WTC11 (cell line): ENCODE measurements around the gene PLCD1. TPM values are rescaled to one million over a fixed set of nuclear protein-coding genes. Genes with fewer than 3 reads are reported as not detected.
A peak's percentile ranks its signal among the peaks of the same experiment; 100 is the strongest.

Experiments used
- ATAC-seq: fragments of 200-7000 bp; cut with Tn5 transposase; 2 replicates; pipeline ENCODE4 v1.10.0; 2021; ENCODE audit warnings: mild to moderate bottlenecking, moderate library complexity
- CTCF ChIA-PET: fragments of 300-600 bp; sonication (Branson Sonifier 250); formaldehyde crosslinking; loops from one replicate; lab custom pipeline; 2021; ENCODE audit warnings: antibody characterized with exemption; lab: Charles Lee
- POLR2A ChIA-PET: fragments of 350-600 bp; sonication (Branson Sonifier 250); formaldehyde crosslinking; loops from one replicate; lab custom pipeline; 2021; ENCODE audit warnings: antibody characterized with exemption; lab: Charles Lee
- DNase-seq: peaks from one replicate; pipeline ENCODE4 v3.0.0; 2021; ENCODE audit warnings: low spot score
- H3K27ac Mint-ChIP-seq: 2 replicates; pipeline ENCODE4 v1.8.0; 2021; ENCODE audit warnings: mixed read lengths
- H3K27me3 Mint-ChIP-seq: 2 replicates; pipeline ENCODE4 v1.8.0; 2021; ENCODE audit warnings: low read depth, mild to moderate bottlenecking, moderate library complexity, mixed read lengths
- H3K36me3 Mint-ChIP-seq: 2 replicates; pipeline ENCODE4 v1.8.0; 2021; ENCODE audit warnings: mixed read lengths
- H3K4me1 Mint-ChIP-seq: 2 replicates; pipeline ENCODE4 v1.8.0; 2022; ENCODE audit warnings: mixed read lengths
- H3K4me3 Mint-ChIP-seq: 2 replicates; pipeline ENCODE4 v1.8.0; 2021; ENCODE audit warnings: mild to moderate bottlenecking, moderate library complexity, mixed read lengths
- H3K9me3 Mint-ChIP-seq: 2 replicates; pipeline ENCODE4 v1.8.0; 2021; ENCODE audit warnings: mixed read lengths
- ARID4B ChIP-seq: sonication (generic); formaldehyde crosslinking; IDR thresholded peaks from 2 replicates; pipeline ENCODE4 v1.8.0; 2023; ENCODE audit warnings: missing genetic modification reagents, mild to moderate bottlenecking, borderline replicate concordance
- ATF1 ChIP-seq: sonication (generic); formaldehyde crosslinking; IDR thresholded peaks from 2 replicates; pipeline ENCODE4 v1.8.1; 2023; ENCODE audit warnings: mild to moderate bottlenecking, moderate library complexity, missing genetic modification reagents
- CBFB ChIP-seq: sonication (generic); formaldehyde crosslinking; IDR thresholded peaks from 2 replicates; pipeline ENCODE4 v1.8.1; 2022; ENCODE audit warnings: mild to moderate bottlenecking, low read depth, missing genetic modification reagents
- EMX1 ChIP-seq: fragments of 250-450 bp; sonication (Bioruptor Pico); IDR thresholded peaks from 2 replicates; pipeline ENCODE4 v1.8.0; 2021; ENCODE audit warnings: mild to moderate bottlenecking
- GRHL2 ChIP-seq: fragments of 250-450 bp; sonication (Bioruptor Pico); IDR thresholded peaks from 2 replicates; pipeline ENCODE4 v1.8.0; 2022; ENCODE audit warnings: mild to moderate bottlenecking, moderate library complexity; ENCODE audit not compliant: insufficient replicate concordance, severe bottlenecking
- GTF2I ChIP-seq: fragments of 250-450 bp; sonication (Bioruptor Pico); conservative IDR thresholded peaks from 2 replicates; pipeline ENCODE4 v1.4.0; 2021; ENCODE audit warnings: mild to moderate bottlenecking
- IRF1 ChIP-seq: sonication (generic); formaldehyde crosslinking; IDR thresholded peaks from 2 replicates; pipeline ENCODE4 v1.8.0; 2023; ENCODE audit warnings: missing genetic modification reagents
- IRF2 ChIP-seq: sonication (generic); formaldehyde crosslinking; IDR thresholded peaks from 2 replicates; pipeline ENCODE4 v1.8.0; 2022; ENCODE audit warnings: low read depth, missing genetic modification reagents, borderline replicate concordance
- NR3C1 ChIP-seq: sonication (generic); formaldehyde crosslinking; conservative IDR thresholded peaks from 2 replicates; pipeline ENCODE4 v1.8.1; 2023; ENCODE audit warnings: low read depth, mild to moderate bottlenecking, missing genetic modification reagents
- PRDM15 ChIP-seq: sonication (generic); formaldehyde crosslinking; IDR thresholded peaks from 2 replicates; pipeline ENCODE4 v1.8.0; 2022; ENCODE audit warnings: missing genetic modification reagents
- PREB ChIP-seq: sonication (generic); formaldehyde crosslinking; IDR thresholded peaks from 2 replicates; pipeline ENCODE4 v1.8.1; 2022; ENCODE audit warnings: mild to moderate bottlenecking, missing genetic modification reagents, moderate library complexity, borderline replicate concordance
- PRRX2 ChIP-seq: fragments of 250-450 bp; sonication (Bioruptor Pico); IDR thresholded peaks from 2 replicates; pipeline ENCODE4 v1.8.0; 2021; ENCODE audit warnings: mild to moderate bottlenecking
- TEAD1 ChIP-seq: sonication (generic); formaldehyde crosslinking; IDR thresholded peaks from 2 replicates; pipeline ENCODE4 v1.8.0; 2022; ENCODE audit warnings: mild to moderate bottlenecking, missing genetic modification reagents
- ZNF416 ChIP-seq: fragments of 250-450 bp; sonication (Bioruptor Pico); IDR thresholded peaks from 2 replicates; pipeline ENCODE4 v1.9.0; 2021; ENCODE audit warnings: mild to moderate bottlenecking, inconsistent platforms
- ZNF423 ChIP-seq: fragments of 250-450 bp; sonication (Bioruptor Pico); IDR thresholded peaks from 2 replicates; pipeline ENCODE4 v2.1.2; 2022; ENCODE audit warnings: mild to moderate bottlenecking, moderate library complexity
- ZNF425 ChIP-seq: fragments of 250-450 bp; sonication (Bioruptor Pico); conservative IDR thresholded peaks from 2 replicates; pipeline ENCODE4 v1.9.0; 2021; ENCODE audit warnings: mild to moderate bottlenecking
- ZNF532 ChIP-seq: fragments of 250-450 bp; sonication (Bioruptor Pico); IDR thresholded peaks from 2 replicates; pipeline ENCODE4 v1.9.0; 2021; ENCODE audit warnings: mild to moderate bottlenecking, borderline replicate concordance
- ZSCAN18 ChIP-seq: fragments of 250-450 bp; sonication (Bioruptor Pico); IDR thresholded peaks from 2 replicates; pipeline ENCODE4 v2.1.2; 2022; ENCODE audit warnings: mild to moderate bottlenecking, moderate library complexity
- total RNA-seq: library from RNA; stranded (reverse); gene quantifications from 3 replicates; pipeline ENCODE4 v1.2.3, GENCODE V29; 2021

Gene PLCD1
- total RNA-seq, 1 experiment from 2014 or later: 29.9 TPM

GRCh38 chr3:37957539-37957936, 71.9 kb downstream of the PLCD1 start:
- CTCF ChIA-PET: interaction anchor here (0.6 to 3.0 kb wide), 4 partner anchors 10 to 60 kb away, joined by 3 to 21 read pairs (median 9); no protein-coding TSS in a partner anchor
- ATAC-seq (no peak), DNase-seq (no peak)
- peak overlapping the region; percentile 86 for H3K27ac Mint-ChIP-seq
- no peak for TF ChIP-seq ZNF532 (CRISPR knock-in tag)
- TF ChIP-seq PREB (CRISPR knock-in tag): no peak
- TF ChIP-seq PRRX2 (CRISPR knock-in tag): no peak
- TF ChIP-seq GRHL2 (CRISPR knock-in tag): no peak
- no peak for TF ChIP-seq ARID4B
- no peak for TF ChIP-seq ZNF416 (CRISPR knock-in tag)
- TF ChIP-seq TEAD1 (CRISPR knock-in tag): no peak
- no peak for TF ChIP-seq ZNF425 (CRISPR knock-in tag)
- TF ChIP-seq PRDM15 (CRISPR knock-in tag): no peak
- TF ChIP-seq NR3C1 (CRISPR knock-in tag): no peak
- TF ChIP-seq ZSCAN18 (CRISPR knock-in tag): no peak
- TF ChIP-seq ZNF423 (CRISPR knock-in tag): no peak
- no peak for TF ChIP-seq GTF2I (CRISPR knock-in tag)
- TF ChIP-seq EMX1 (CRISPR knock-in tag): no peak
- TF ChIP-seq IRF1 (CRISPR knock-in tag): no peak
- TF ChIP-seq IRF2 (CRISPR knock-in tag): no peak
- no peak for TF ChIP-seq ATF1 (CRISPR knock-in tag)
- no peak for TF ChIP-seq CBFB
- TF ChIP-seq, all 79 proteins: peak for 0
- H3K27me3 Mint-ChIP-seq: no peaks in the 10 kb centered on the region
- peaks cover 36% of the 10 kb centered on the region for H3K4me1 Mint-ChIP-seq
- H3K36me3 Mint-ChIP-seq: peaks cover 12% of the 10 kb centered on the region; the same call in 1 of the 2 replicates
- H3K4me3 Mint-ChIP-seq: no peak overlapping the region
- H3K9me3 Mint-ChIP-seq: peaks cover 4% of the 10 kb centered on the region; the same call in 1 of the 2 replicates
- POLR2A ChIA-PET: no interaction called here
